Stimulated activated CD4-positive, alpha-beta T cell treated with anti-CD3 and anti-CD28 coated beads, Interleukin-2, amount 100 ng/mL, for 24 hours (primary cell): ENCODE results near the gene SSNA1.

Source experiments
- DNase-seq, 2 donors: peaks; one replicate each; pipeline ENCODE4 v3.0.0-alpha.2; 2020

SSNA1 gene

GRCh38 chr9:137184881-137185660 lies 3.4 kb upstream of the SSNA1 start:
- DNase-seq, result no peak

- no peak for DNase-seq
These were observed 2.6 kb upstream of the SSNA1 start for GRCh38 chr9:137185921-137186320.

- DNase-seq, result no peak
These were observed 2.1 kb upstream of the SSNA1 start for GRCh38 chr9:137186385-137186784.

DNA sequence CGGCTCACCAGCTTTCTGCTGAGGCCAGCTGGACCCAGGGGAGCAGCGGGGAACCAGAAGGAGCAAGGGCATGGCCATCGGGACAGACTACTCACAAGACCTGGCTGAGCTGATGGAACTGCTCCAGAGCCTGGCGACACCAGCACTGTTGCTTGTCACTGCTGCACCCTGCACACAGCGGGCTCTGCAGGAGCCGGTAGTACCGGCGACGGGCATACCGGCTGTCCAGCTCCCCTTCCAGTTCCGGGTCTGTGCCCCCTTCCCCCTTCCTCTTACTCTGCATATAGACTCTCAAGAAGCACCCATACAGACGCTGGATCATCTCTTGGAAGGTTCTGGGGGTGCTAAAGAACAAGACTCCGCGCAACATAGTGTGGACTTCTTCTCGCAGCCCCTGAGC lies 1.1 kb upstream of the SSNA1 start:
- no peak for DNase-seq

- no peak for DNase-seq
These were observed 388 bp upstream of the SSNA1 start for GRCh38 chr9:137188086-137188489.

DNA sequence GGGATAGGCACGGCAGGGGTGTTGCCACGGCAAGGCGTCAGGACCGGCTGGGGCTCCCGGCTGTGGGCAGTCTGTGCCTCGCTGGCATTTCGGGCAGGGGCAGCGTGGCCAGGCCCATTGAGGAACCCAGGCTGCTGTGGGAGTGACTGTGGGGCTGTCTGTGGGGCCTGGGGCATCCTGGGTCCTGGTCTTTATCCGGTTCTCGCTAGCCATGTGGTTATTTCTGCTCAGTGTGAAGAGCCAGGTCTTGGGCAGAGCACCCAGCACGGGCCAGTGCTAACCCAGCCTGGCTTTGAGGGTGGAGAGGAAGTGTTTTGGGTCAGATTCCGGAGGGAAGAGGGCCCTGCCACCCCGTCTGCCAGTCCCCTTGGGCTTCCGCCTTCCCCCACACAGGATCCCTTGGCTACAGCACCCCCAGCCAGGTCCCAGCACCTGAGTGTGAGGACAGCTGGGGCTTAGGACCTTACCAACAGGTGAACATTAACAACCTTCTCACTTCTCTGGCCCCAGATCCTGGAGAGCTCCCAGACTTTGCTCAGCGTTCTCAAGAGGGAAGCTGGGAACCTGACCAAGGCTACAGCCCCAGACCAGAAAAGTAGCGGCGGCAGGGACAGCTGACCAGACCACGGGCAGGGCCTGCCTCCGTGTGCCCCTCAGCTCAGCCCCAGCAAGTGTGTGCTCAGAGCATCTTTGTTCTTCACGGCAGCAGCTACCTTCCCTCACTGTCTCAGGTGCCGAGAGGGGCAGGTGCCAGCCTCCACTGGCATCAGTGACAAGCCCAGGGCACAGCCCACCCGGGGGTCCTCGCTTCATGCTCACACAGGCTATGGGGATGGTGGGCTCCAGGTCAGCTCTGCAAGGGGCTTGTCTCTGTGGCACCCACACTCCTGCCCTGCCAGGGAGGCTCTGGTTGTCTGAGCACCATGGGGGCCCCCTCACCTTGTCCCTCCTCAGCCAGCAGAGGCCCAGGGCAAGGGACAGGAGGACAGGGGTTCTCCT lies 1.1 kb downstream of the SSNA1 start:
- no peak for DNase-seq

- no peak for DNase-seq
These were observed 1.9 kb downstream of the SSNA1 start for GRCh38 chr9:137190315-137190856.

DNA sequence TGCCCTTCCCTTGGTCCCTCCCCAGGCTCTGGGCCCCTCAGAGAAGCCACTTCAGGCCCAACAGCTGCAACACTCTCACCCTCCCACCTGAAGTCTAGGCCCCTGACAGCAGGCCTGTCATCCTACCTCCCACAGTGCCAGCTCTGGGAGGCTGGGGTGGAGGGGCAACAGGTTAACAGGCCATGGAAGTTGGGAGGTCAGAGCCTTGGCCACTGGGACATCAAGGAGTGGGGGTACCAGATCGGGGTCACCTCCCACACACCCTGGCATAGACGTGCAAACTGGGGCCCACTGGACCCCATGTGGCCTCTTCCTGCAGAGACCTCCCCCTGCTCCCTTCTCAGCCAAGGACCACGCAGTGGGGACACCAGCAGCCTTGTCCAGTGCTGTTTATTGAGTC lies 2.8 kb downstream of the SSNA1 start:
- no peak for DNase-seq

- DNase-seq, result no peak
These were observed 3.4 kb downstream of the SSNA1 start for GRCh38 chr9:137191691-137192447.

DNA sequence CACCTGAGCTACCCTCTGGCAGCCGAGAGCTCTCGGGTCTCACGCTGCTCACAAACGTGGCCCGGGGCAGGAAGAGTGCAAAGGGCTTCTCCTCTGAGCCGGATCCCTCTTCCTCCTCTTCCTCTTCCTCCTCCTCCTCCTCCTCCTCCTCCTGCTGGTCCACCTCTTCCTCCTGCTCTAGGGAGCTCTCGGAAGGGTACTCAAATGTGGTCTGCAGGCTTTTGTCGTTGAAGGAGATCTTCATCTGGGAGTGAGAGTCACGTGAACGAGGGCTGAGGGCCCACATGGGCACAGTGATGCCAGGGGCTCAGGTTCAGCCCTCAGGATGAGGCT lies 3.9 kb downstream of the SSNA1 start:
- no peak for DNase-seq

GRCh38 chr9:137192859-137193258 lies 4.4 kb downstream of the SSNA1 start:
- DNase-seq, result no peak

DNA sequence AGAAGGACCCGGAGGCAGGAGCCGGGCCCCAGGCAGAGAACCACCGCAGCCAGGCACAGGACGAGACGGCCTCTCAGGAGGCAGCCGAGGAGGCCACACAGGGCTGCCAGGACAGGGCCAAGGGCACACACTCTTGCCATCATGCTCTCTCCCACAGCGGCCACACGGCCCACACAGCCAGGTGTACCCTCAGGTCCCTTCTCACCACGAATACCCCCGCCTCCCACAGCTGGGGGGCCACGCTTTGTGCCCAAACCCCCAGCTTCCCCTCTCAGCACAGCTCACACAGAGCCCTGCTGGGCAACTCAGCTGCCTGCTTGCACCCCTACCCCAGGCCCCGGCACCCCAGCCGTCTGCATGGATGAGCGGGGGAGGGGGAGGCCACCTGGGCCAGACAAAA lies 5.3 kb downstream of the SSNA1 start:
- DNase-seq, result no peak

DNA sequence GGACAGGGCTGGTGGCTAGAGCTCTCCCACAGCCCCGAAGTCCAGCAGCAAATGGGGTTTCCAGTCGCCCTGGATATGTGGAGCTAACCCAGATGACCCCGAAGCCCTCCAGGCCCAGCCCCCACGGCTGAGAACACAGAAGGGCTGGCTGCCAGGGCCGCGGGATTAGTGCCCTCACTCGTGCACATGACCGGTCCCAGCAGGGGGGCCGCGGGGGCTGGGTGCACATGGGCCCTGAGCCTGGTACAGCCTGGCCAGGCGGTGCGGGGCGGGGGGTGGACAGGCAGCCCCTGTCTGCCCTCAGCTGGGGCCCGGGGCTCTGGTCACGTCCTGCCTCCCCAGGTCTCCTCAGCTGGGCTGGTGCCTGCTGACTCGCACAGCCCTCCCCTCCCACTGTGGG lies 5.9 kb downstream of the SSNA1 start:
- no peak for DNase-seq

DNA sequence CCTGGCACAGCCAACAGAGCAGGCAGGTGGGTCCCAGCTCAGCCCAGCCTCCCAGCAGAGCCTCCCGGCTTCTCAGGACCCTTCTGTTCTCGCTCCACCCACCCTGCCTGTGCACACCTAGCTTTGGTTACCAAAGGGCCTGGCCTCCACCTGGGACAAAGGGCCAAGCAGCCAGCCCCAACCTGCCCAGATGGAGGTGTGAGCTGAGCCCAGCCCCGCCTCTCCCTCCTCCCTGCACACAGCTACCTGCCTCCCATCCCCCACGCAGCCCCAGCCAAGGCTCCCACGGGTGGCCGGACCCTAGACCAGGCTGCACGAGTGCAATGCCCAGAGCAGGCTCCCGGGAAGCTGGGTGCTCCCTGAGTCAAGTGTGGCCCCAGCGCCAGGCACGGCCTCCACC lies 6.4 kb downstream of the SSNA1 start:
- no peak for DNase-seq

DNA sequence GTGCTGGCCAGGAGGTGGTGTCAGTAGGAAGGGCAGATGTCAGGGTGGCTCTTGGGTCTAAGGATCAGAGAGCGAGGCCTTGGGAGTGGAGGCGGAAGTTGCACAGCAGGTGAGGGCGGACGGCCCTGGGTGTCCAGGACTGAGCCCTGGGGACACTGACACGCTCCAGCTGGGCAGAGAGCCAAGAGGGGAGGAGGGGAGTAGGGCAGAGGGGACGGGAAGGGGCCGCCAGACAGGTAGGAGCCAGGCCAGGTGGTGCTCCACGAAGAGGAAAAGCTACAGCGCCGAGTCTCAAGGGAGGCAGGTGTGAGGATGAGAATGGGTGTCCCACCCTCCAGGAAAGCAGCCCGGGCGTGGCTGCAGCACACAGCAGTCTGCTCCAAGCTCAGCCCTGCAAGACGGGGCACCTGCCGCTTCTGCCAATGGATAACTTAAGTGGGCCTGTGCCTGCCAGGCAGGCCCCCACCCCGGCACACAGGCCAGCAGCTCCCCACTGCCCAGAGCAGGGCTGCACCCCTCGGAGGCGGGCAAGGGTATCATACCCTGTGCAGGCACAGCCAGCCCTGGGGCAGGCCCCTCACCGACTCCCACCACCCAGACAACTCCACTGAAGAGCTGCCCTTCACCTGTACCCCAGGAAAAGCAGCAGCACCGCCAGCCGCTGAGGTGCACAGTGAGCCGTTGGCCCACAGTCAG lies 7.2 kb downstream of the SSNA1 start:
- DNase-seq, result no peak

- DNase-seq, result no peak
These were observed 9.8 kb downstream of the SSNA1 start for GRCh38 chr9:137198051-137198901.

- no peak for DNase-seq
These were observed 10.4 kb downstream of the SSNA1 start for GRCh38 chr9:137198902-137199283.

DNA sequence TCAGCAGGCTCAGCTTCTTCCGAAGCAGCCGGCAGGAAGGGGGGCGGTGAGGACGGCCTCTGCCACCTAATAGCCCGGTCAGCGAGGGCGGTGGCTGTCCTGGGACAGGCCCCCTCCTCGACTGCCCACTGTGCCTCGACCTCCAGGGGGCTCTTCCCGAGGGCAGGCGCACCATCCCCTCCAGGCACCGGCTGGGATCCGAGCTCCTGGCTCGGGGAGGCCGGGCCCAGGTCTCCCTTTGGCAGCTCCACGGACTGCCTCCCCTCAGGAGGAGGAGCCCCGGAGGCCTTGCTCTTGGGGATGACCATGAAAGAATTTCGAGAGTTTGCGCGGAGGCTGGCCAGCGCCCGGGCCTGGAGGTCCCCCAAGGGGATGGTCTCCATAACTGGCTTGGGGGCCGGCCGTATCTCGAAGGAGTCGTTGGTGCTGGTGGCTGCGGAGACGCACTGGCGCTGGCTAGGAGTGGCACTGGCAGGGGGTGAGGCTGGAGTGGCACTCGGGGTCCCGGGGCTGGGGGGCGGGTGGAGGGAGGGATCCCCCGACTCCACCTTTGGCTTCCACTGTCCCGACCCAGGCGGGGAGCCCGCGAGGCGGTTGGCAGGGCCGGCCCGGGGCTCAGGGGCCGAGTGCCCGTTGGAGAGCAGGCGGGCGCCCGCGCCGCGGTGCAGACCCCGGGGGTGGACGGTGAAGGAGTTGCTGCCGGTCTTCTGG lies 11.1 kb downstream of the SSNA1 start:
- DNase-seq, result no peak

DNA sequence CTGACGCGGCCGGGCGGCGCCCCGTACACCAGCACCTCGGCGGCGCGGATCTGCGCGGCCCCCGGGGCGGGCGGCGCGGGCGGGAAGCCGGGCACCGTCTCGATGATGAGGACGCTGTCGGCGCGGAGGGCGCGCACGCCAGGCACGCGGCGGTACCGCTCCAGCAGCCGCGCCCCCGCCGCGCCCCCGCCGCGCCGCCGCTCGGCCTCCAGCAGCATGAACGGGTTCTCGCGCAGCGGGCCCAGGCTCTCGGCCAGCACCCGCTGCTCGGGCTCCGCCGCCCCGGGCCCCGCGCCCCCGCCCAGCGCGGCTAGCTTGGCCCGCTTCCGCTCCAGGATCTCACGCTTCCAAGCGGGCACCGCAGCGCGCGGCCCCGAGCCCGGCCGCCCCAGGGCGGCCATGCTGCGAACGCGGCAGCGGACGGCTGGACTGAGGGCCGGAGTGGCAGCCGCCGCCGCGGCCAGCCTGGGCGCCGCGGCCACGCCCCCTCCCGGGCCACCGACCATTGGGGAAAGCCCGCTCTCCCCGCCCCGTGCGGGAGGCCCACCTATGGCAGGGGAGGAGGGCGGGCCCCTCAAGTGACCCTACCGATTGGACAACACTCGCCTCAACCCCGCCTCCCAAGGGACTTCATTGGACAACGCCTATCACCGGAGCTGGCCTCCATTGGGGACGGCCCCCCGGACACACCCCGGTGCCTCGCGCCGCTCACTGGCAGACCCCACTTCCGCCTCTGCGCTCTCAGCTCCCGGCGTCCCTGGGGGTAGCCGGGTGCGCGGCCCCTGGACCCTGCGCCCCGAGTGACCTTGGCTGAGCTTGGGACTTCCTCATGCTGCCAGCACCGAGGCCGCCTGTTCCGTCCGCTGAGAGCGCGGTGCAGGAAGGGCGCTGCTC lies 12.1 kb downstream of the SSNA1 start, which contains the start of gene TPRN:
Gene TPRN, minus strand, starts transcription at position 431 of the 894 bp plus-strand sequence. Its CDS starts 30 bp downstream, at position 401.
- peak; percentile 98 to 99 for DNase-seq
